8988T (cell line): ENCODE data around the gene TUBB1.

Experiments
- DNase-seq: peaks from one replicate; pipeline ENCODE4 v3.0.0; 2011

TUBB1 gene

DNA sequence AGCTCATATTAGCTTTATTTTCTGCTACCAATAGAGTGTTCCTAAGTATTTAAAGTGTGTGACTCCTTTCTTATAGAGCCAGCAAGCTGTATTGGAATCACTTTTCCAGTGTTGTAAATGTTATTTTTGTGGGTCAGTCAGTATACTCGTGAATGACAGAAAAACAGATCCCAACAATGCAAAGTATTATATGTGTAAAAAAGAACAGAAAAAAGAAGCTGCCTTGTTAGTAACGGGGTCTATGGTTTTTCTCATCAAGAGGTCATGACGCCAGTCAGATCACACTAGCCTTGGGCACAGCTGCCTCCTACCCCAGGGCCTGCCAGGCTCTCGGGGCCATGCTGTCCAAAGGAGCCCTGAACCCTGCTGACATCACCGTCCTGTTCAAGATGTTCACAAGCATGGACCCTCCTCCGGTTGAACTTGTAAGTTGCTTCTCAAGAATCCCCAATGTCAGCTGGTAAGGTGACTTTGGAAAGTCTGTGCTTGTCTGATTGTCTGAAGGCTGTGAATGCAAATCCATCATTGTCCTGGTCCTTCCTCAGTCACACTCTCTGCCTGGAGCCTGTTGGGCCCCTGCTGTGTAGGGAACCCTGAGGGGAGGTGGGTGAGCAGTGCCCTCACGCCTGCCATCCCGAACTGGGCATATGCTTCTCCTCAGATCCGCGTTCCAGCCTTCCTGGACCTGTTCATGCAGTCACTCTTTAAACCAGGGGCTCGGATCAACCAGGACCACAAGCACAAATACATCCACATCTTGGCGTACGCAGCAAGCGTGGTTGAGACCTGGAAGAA, 28.4 kb upstream of the TUBB1 start:
- no peak for DNase-seq

DNA sequence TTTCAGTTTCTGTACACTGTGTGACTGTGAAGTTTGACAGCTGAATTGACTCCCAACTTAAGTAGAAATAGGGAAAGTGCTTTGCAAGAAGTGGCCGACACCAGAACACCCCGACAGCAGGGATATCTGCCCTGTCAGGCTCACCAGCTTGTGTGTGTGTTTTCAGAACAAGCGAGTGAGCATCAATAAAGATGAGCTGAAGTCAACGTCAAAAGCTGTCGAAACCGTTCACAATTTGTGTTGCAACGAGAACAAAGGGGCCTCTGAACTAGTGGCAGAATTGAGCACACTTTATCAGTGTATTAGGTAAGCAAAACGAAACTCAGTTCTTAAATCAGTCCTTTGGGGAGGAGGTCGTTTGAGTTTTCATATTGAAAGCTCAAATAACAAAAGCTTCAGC, 27.5 kb upstream of the TUBB1 start:
- no peak for DNase-seq

DNA sequence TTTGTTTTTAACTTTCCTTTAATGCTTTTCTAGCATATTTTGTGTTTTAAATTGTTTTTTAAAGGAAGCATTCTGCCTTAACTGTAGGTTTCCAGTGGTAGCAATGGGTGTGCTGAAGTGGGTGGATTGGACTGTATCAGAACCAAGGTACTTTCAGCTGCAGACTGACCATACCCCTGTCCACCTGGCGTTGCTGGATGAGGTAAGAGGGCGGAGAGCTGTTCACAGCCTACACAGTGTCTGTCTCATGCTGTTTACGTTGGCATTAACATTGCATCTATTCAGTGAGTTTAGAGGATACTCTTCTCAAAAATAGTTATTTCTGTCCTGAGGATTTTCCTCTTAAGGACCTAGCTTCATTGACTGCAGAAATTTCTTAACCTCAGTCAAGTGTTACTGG, 26.3 kb upstream of the TUBB1 start:
- DNase-seq = no peak

GRCh38 chr20:58993332-58994248, 25.6 kb upstream of the TUBB1 start:
- DNase-seq = no peak

- no peak for DNase-seq
Measured at GRCh38 chr20:58994390-58995159, 24.7 kb upstream of the TUBB1 start.

- no peak for DNase-seq
Measured at GRCh38 chr20:58995461-58996225, 23.6 kb upstream of the TUBB1 start.

GRCh38 chr20:58996226-58996611, 23.0 kb upstream of the TUBB1 start:
- no peak for DNase-seq

DNA sequence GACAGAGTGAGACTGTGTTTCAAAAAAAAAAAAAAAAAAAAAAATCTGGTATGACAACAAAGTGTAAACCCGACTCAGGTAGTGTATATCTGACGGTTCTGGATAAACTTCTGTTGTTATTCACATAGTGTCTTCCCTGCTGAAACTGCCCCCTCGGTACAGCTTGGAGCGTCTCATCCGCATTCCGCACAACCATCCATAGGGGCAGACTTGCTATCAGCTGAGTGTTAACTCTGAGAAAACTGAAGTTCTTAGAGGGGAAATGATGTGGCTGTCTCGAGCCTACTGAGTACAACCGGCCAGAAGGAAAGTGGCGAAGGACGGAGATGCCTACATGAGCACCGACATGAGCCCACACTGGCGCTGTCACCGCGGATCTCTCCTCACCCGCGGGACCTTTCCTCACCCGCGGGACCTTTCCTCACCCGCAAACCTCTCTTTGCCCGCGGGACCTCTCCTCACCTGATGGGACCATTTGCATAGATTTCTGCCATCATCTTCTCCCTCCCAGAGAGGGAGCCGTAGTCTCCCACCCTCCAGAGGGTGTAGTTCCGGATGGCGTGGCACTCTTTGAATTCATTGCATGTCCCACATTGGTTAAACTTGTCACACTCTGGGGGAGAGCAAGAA, 22.0 kb upstream of the TUBB1 start:
- DNase-seq = no peak

DNA sequence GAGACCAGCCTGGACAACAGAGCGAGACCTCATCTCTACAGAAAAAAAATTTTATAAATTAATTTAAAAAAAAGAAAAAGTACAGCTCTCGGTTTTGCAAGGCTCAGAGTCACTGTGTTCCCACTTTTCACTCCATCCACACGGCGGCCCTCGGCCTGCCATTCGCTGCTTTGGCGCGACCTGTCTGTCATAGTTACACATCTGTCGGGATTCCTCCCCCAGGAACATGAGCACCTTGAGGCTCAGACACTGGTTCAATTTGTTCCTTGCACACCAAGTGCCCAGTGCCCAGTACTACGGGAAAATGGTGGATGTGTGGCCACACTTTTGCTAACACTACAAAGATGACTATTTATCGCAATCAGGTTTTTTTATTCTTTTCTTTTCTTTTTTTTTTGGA, 20.6 kb upstream of the TUBB1 start:
- DNase-seq = no peak

GRCh38 chr20:59000326-59000725, 18.9 kb upstream of the TUBB1 start:
- no peak for DNase-seq

DNA sequence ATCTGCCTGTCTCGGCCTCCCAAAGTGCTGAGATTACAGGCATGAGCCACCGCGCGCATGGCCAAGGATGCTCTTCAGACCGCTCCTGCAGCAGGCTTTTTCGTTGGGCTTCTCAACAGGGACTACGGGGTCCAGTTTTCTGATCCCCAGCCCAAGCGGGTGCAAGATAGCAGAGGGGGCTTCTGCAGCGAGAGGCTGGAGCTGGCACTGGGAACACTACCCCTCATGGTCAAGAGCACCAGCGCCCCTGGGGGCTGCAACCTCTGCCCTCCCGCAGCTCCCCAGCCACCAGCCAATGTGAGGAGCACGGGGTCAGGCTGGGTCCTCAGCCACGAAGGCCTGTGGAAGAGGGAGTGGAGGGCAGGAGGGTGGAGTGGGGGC, 18.2 kb upstream of the TUBB1 start:
- no peak for DNase-seq

- no peak for DNase-seq
Measured at GRCh38 chr20:59001449-59002171, 17.6 kb upstream of the TUBB1 start.

DNA sequence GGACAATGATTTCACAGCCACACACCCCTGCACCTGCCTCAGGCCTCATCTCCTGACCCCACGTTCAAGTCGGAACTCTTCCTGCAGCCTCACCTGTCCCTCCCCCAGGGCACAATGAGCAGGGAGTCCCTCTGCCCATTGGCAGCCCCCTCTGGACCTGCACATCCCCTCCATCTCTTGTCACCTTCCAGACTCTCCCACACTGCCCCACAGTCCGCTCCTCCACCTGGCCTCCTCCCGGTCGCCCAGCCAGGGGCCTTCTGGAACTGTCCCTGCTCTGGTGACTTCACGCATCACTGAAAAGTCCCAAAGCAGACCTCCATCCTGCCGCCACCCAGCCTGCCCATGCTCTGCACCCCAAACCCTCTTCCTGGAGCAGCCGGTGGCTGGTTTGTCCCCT, 16.8 kb upstream of the TUBB1 start:
- DNase-seq = no peak

DNA sequence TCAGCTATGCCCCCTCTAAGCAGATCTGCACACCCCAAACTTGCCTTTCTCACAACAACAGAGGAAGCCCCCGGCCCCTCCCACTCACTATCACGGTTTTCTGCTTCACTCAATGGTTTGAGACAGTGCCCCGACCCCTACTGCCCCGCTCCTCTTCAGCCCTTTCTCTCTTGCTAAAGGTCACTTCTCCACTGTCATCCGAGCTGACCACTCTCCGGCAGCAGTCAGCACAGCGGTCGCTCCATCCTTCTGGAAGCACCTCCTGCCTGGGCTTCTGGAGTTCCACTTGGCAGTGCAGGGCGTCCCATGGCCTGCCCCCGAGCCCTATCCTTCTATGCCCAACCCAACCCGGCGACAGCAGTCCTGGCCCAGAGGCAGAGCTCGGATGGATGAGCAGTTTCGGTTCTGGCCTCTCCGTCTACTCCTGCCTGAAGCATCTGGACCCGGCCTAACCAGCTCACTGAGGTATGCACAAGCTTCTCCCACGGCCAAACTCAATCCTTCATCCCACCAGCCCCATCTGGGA, 16.3 kb upstream of the TUBB1 start:
- no peak for DNase-seq

GRCh38 chr20:59003836-59004492, 15.3 kb upstream of the TUBB1 start:
- DNase-seq = no peak

- no peak for DNase-seq
Measured at GRCh38 chr20:59004493-59004762, 14.8 kb upstream of the TUBB1 start.

DNA sequence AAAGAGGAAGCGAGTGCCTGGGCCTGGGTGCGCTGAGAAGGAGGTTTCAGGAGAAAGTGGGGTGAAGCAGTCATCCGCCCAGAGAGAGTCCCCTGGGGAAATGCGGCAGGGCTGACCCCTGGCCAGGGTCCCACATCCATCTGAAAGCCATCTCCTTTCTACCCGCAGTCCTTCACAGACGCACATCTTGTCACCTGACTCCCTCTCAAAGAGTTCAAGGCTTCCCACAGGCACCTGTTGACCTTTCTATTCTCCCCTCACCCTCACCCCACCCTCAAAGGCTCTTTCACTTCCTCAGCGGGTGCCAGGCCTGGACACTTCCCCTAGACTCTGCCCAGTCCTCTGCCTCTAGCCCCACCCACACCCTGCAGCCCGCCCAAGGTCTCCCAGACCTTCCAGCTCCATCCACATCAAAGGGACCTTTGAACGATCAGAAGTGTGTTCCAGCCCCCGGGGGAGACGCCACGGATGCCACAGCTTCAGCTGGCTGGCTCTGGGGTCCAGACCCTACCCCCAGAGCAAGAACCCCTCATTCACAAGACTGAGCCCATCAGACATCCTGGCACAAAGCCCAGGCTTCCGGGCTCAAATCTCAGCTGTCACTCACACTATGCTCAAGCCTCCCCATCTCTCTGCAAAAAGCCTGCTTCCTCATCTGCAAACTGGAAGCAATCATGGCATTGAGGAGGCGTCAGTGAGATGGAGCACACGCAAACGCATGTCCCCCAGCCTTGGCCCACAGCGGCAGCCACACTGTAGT, 14.3 kb upstream of the TUBB1 start:
- DNase-seq = no peak

GRCh38 chr20:59005523-59006166, 13.6 kb upstream of the TUBB1 start:
- DNase-seq = no peak

GRCh38 chr20:59006167-59006863, 12.9 kb upstream of the TUBB1 start:
- no peak for DNase-seq
